SU-DHL-6 (cell line): ENCODE results near the gene LRCH1.

Source experiments
- H2AFZ ChIP-seq: fragments of 200-600 bp; sonication (generic); 2 replicates; pipeline ENCODE4 v1.6.1; 2014; ENCODE audit warnings: low read depth, mild to moderate bottlenecking, moderate library complexity, mixed read lengths, antibody characterized with exemption, low read length; ENCODE audit not compliant: severe bottlenecking
- H3F3A ChIP-seq: fragments of 200-600 bp; shearing (Covaris generic); 2 replicates; pipeline ENCODE4 v1.6.0; 2016; ENCODE audit warnings: antibody characterized with exemption, mild to moderate bottlenecking; ENCODE audit not compliant: insufficient read depth
- H3K27ac ChIP-seq: fragments of 200-600 bp; sonication (generic); 2 replicates; pipeline ENCODE4 v1.5.1; 2016; ENCODE audit warnings: low read depth, mild to moderate bottlenecking, low read length, moderate library complexity, mixed read lengths
- H3K27me3 ChIP-seq: fragments of 200-600 bp; sonication (generic), shearing (Covaris generic); 2 replicates; pipeline ENCODE4 v1.6.0; 2014; ENCODE audit warnings: mild to moderate bottlenecking, low read length
- H3K36me3 ChIP-seq: fragments of 200-600 bp; sonication (generic); 2 replicates; pipeline ENCODE4 v1.6.1; 2014; ENCODE audit warnings: mild to moderate bottlenecking, low read length, mixed read lengths
- H3K4me2 ChIP-seq: fragments of 300-600, 200-600 bp; shearing (Covaris generic), sonication (generic); 2 replicates; pipeline ENCODE4 v1.6.0; 2014; ENCODE audit warnings: low read length, low read depth, mild to moderate bottlenecking; ENCODE audit not compliant: poor library complexity, severe bottlenecking
- H3K4me3 ChIP-seq: fragments of 200-600 bp; sonication (generic); 2 replicates; pipeline ENCODE4 v1.5.1; 2014; ENCODE audit warnings: antibody characterized with exemption, low read length, mild to moderate bottlenecking, mixed read lengths; ENCODE audit not compliant: insufficient read depth, poor library complexity, severe bottlenecking
- H3K79me2 ChIP-seq: fragments of 200-600 bp; sonication (generic); 2 replicates; pipeline ENCODE4 v1.6.1; 2014; ENCODE audit warnings: mild to moderate bottlenecking, low read length, moderate library complexity; ENCODE audit not compliant: insufficient read depth
- H3K9ac ChIP-seq: fragments of 200-600 bp; sonication (generic); 2 replicates; pipeline ENCODE4 v1.7.0; 2014; ENCODE audit warnings: mild to moderate bottlenecking, low read length
- H3K9me2 ChIP-seq: fragments of 200-600 bp; sonication (generic); replicated peaks from 2 replicates; pipeline ENCODE4 v1.6.1; 2014; ENCODE audit warnings: low read length; ENCODE audit not compliant: insufficient read depth
- H3K9me3 ChIP-seq: fragments of 200-600 bp; sonication (generic); 2 replicates; pipeline ENCODE4 v1.6.1; 2014; ENCODE audit warnings: low read length, mixed read lengths; ENCODE audit not compliant: insufficient read depth
- H4K20me1 ChIP-seq: fragments of 200-600 bp; sonication (generic); 2 replicates; pipeline ENCODE4 v1.6.1; 2014; ENCODE audit warnings: low read depth, mild to moderate bottlenecking, antibody characterized with exemption, low read length, moderate library complexity, mixed read lengths
- CTCF ChIP-seq: fragments of 200-600 bp; sonication (generic); IDR thresholded peaks from one replicate; pipeline ENCODE4 v1.5.1; 2017; ENCODE audit warnings: antibody characterized with exemption, mild to moderate bottlenecking, low read length, moderate library complexity; ENCODE audit not compliant: insufficient read depth, poor library complexity, severe bottlenecking
- EZH2phosphoT487 ChIP-seq: fragments of 200-600 bp; sonication (generic), shearing (Covaris generic); conservative IDR thresholded peaks from 2 replicates; pipeline ENCODE4 v1.6.1; 2018; ENCODE audit warnings: mild to moderate bottlenecking, antibody characterized with exemption, low read length, moderate library complexity, mixed read lengths

The LRCH1 gene

GRCh38 chr13:46618694-46619254 is 65.8 kb downstream of the LRCH1 start:
- H3K27ac ChIP-seq: no peak overlapping the region
- H3K4me2 ChIP-seq: no peak overlapping the region

GRCh38 chr13:46620029-46620428 is 67.1 kb downstream of the LRCH1 start:
- Histone ChIP-seq H3F3A (no peaks in the 10 kb centered on the region), H2AFZ (no peak overlapping the region), H3K27ac (no peak overlapping the region), H3K9me3 (no peaks in the 10 kb centered on the region), H3K27me3 (no peaks in the 10 kb centered on the region), H3K79me2 (peaks cover 92% of the 10 kb centered on the region), H3K4me2 (no peak overlapping the region), H4K20me1 (peaks cover 23% of the 10 kb centered on the region), H3K9ac (no peak overlapping the region), H3K4me3 (no peak overlapping the region), H3K9me2 (no peaks in the 10 kb centered on the region), H3K36me3 (no peaks in the 10 kb centered on the region)
- TF ChIP-seq EZH2phosphoT487: no peak
- no peak for TF ChIP-seq CTCF

More at GRCh38 chr13:46618694-46619254, 65.8 kb downstream of the LRCH1 start:
- Histone ChIP-seq H2AFZ (no peak overlapping the region), H3K9ac (no peak overlapping the region), H3K4me3 (no peak overlapping the region), H3K9me2 (no peaks in the 10 kb centered on the region), H3K9me3 (no peaks in the 10 kb centered on the region), H3K36me3 (no peaks in the 10 kb centered on the region), H4K20me1 (peaks cover 23% of the 10 kb centered on the region), H3K79me2 (peaks cover 92% of the 10 kb centered on the region), H3F3A (no peaks in the 10 kb centered on the region), H3K27me3 (no peaks in the 10 kb centered on the region)
- TF ChIP-seq CTCF (no peak), EZH2phosphoT487 (no peak)

DNA sequence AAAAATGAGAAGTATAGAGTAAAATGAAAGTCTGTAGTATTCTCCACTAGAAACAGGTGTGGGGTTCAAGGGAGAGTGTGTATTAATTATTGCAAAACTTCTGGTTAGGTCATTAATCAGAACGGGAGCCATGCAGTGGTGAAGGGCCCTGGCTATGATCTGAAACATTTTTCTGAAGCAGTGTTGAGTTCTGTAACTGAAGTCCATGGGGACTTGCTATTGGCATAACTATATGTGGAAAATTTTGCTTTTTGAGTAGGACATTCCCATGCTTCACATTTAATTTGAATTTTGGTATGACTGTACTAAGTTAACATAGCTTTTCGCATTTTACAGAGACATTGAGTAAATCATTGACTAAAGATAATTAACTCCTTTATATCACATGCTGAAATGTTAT is 67.5 kb downstream of the LRCH1 start:
- H3F3A ChIP-seq: no peaks in the 10 kb centered on the region
- H3K4me2 ChIP-seq: no peak overlapping the region
- H3K4me3 ChIP-seq: no peak overlapping the region
- H3K27ac ChIP-seq: no peak overlapping the region
- H3K27me3 ChIP-seq: no peaks in the 10 kb centered on the region
- no peaks in the 10 kb centered on the region for H3K9me2 ChIP-seq
- H3K79me2 ChIP-seq: peaks cover 92% of the 10 kb centered on the region
- TF ChIP-seq CTCF: no peak
- TF ChIP-seq EZH2phosphoT487: no peak
- no peak overlapping the region for H2AFZ ChIP-seq
- no peaks in the 10 kb centered on the region for H3K36me3 ChIP-seq
- no peak overlapping the region for H3K9ac ChIP-seq
- H3K9me3 ChIP-seq: no peaks in the 10 kb centered on the region
- peaks cover 23% of the 10 kb centered on the region for H4K20me1 ChIP-seq
